Stimulated activated CD8-positive, alpha-beta memory T cell treated with anti-CD3 and anti-CD28 coated beads, Interleukin-15, amount 100 ng/mL, for 48 hours (primary cell): ENCODE results near the gene ARHGAP22.

Experiments used
- DNase-seq, 2 donors: peaks; one replicate each; pipeline ENCODE4 v3.0.0-alpha.2; 2020; ENCODE audit warnings: low read depth in 2 of 2

ARHGAP22 gene

GRCh38 chr10:48450741-48451466, 154.0 kb downstream of the ARHGAP22 start:
- DNase-seq, result no peak

- no peak for DNase-seq
Observed at GRCh38 chr10:48450233-48450740, 154.6 kb downstream of the ARHGAP22 start.

- DNase-seq, result no peak
Observed at GRCh38 chr10:48449501-48450232, 155.2 kb downstream of the ARHGAP22 start.

- DNase-seq, result no peak
Observed at GRCh38 chr10:48448796-48449195, 156.1 kb downstream of the ARHGAP22 start.

GRCh38 chr10:48447356-48448215, 157.3 kb downstream of the ARHGAP22 start:
- no peak for DNase-seq

- no peak for DNase-seq
Observed at GRCh38 chr10:48446785-48447184, 158.1 kb downstream of the ARHGAP22 start.

- DNase-seq, result no peak
Observed at GRCh38 chr10:48445932-48446331, 158.9 kb downstream of the ARHGAP22 start.

- DNase-seq, result no peak
Observed at GRCh38 chr10:48444861-48445841, 159.7 kb downstream of the ARHGAP22 start.

- DNase-seq, result no peak
Observed at GRCh38 chr10:48444266-48444665, 160.6 kb downstream of the ARHGAP22 start.

GRCh38 chr10:48442809-48443177, 162.1 kb downstream of the ARHGAP22 start:
- DNase-seq, result no peak

GRCh38 chr10:48442090-48442808, 162.6 kb downstream of the ARHGAP22 start:
- no peak for DNase-seq

- no peak for DNase-seq
Observed at GRCh38 chr10:48440771-48441170, 164.1 kb downstream of the ARHGAP22 start.

GRCh38 chr10:48439581-48440041, 165.3 kb downstream of the ARHGAP22 start:
- no peak for DNase-seq

GRCh38 chr10:48439031-48439430, 165.8 kb downstream of the ARHGAP22 start:
- no peak for DNase-seq

- no peak for DNase-seq
Observed at GRCh38 chr10:48437546-48437945, 167.3 kb downstream of the ARHGAP22 start.

- DNase-seq, result no peak
Observed at GRCh38 chr10:48431871-48432270, 173.0 kb downstream of the ARHGAP22 start.

- DNase-seq, result no peak
Observed at GRCh38 chr10:48430402-48430993, 174.4 kb downstream of the ARHGAP22 start.

GRCh38 chr10:48429309-48429708, 175.6 kb downstream of the ARHGAP22 start:
- no peak for DNase-seq

- no peak for DNase-seq
Observed at GRCh38 chr10:48428896-48429295, 176.0 kb downstream of the ARHGAP22 start.

GRCh38 chr10:48423884-48424283, 181.0 kb downstream of the ARHGAP22 start:
- DNase-seq, result no peak
